GM23338 (cell line): ENCODE measurements around the gene PWP2. TPM values are rescaled to one million over a fixed set of nuclear protein-coding genes. Genes with fewer than 3 reads are reported as not detected.
"Not testable (repeated sequence)": the region's sequence is repeated elsewhere in the genome, so short reads cannot be mapped to it uniquely, and the experiment has no call there.

Source experiments
- ATAC-seq: fragments of 200-7000 bp; cut with Tn5 transposase; 3 replicates; pipeline ENCODE4 v1.9.1; 2020
- DNase-seq: peaks from one replicate; pipeline ENCODE4 v3.0.0-alpha.2; 2015; ENCODE audit warnings: low spot score
- H2AFZ ChIP-seq: fragments of 200-600 bp; sonication (generic); 2 replicates; pipeline ENCODE4 v1.8.0; 2016; ENCODE audit warnings: antibody characterized with exemption, mild to moderate bottlenecking, moderate library complexity
- H3F3A ChIP-seq: fragments of 200-600 bp; sonication (generic); replicated peaks from 2 replicates; pipeline ENCODE4 v1.8.0; 2017; ENCODE audit warnings: antibody characterized with exemption, mixed run types, low read depth
- H3K27ac ChIP-seq: fragments of 200-600 bp; sonication (generic); 2 replicates; pipeline ENCODE4 v1.6.1; 2016; ENCODE audit warnings: low read depth
- H3K27me3 ChIP-seq: fragments of 200-600 bp; sonication (generic); 2 replicates; pipeline ENCODE4 v1.8.0; 2016; ENCODE audit warnings: mild to moderate bottlenecking, mixed run types, moderate library complexity; ENCODE audit not compliant: insufficient read depth
- H3K36me3 ChIP-seq: fragments of 200-600 bp; sonication (generic); 2 replicates; pipeline ENCODE4 v1.8.0; 2016; ENCODE audit warnings: mild to moderate bottlenecking; ENCODE audit not compliant: insufficient read depth
- H3K4me1 ChIP-seq: fragments of 200-600 bp; sonication (generic); 2 replicates; pipeline ENCODE4 v1.8.0; 2016; ENCODE audit warnings: mild to moderate bottlenecking, moderate library complexity; ENCODE audit not compliant: insufficient read depth
- H3K4me2 ChIP-seq: fragments of 200-600 bp; sonication (generic); 2 replicates; pipeline ENCODE4 v1.7.1; 2017; ENCODE audit warnings: mixed run types
- H3K4me3 ChIP-seq: fragments of 200-600 bp; sonication (generic); 2 replicates; pipeline ENCODE4 v1.6.1; 2016; ENCODE audit warnings: mixed run types
- H3K79me2 ChIP-seq: fragments of 200-600 bp; sonication (generic); replicated peaks from 2 replicates; pipeline ENCODE4 v1.8.0; 2017; ENCODE audit warnings: mild to moderate bottlenecking; ENCODE audit not compliant: insufficient read depth
- H3K9me2 ChIP-seq: fragments of 200-600 bp; sonication (generic); 2 replicates; pipeline ENCODE4 v1.8.0; 2017; ENCODE audit not compliant: insufficient read depth
- H4K20me1 ChIP-seq: fragments of 200-600 bp; sonication (generic); replicated peaks from 2 replicates; pipeline ENCODE4 v1.8.0; 2017; ENCODE audit warnings: mild to moderate bottlenecking; ENCODE audit not compliant: insufficient read depth
- H3K27ac Mint-ChIP-seq: 2 replicates; pipeline ENCODE4 v1.8.0; 2020; ENCODE audit warnings: inconsistent platforms, mild to moderate bottlenecking, moderate library complexity, mixed read lengths
- H3K27me3 Mint-ChIP-seq: 3 replicates; pipeline ENCODE4 v1.8.0; 2022; ENCODE audit warnings: low read depth, mild to moderate bottlenecking, moderate library complexity, mixed read lengths, inconsistent platforms; ENCODE audit not compliant: insufficient read depth, poor library complexity
- H3K36me3 Mint-ChIP-seq: 3 replicates; pipeline ENCODE4 v1.8.0; 2021; ENCODE audit warnings: low read depth, mild to moderate bottlenecking, inconsistent platforms, moderate library complexity, mixed read lengths
- H3K4me1 Mint-ChIP-seq: 3 replicates; pipeline ENCODE4 v1.8.0; 2020; ENCODE audit warnings: mild to moderate bottlenecking, inconsistent platforms, mixed read lengths
- H3K4me3 Mint-ChIP-seq: 3 replicates; pipeline ENCODE4 v1.8.0; 2021; ENCODE audit warnings: moderate library complexity, mild to moderate bottlenecking, inconsistent platforms, mixed read lengths
- H3K9me3 Mint-ChIP-seq: 3 replicates; pipeline ENCODE4 v1.8.0; 2020; ENCODE audit warnings: moderate library complexity, mild to moderate bottlenecking, inconsistent platforms, mixed read lengths
- polyA plus RNA-seq: library from polyadenylated mRNA; unstranded; fragments of >200 nt; fragmentation: Nextera tagmentation; extraction: Ambion mirVana; gene quantifications from 2 replicates; pipeline ENCODE4 v1.2.1, GENCODE V29; 2016
- total RNA-seq: library from RNA; depleted of rRNA; stranded (reverse); fragments of >200 nt; shearing (Covaris generic); gene quantifications from 2 replicates; pipeline ENCODE4 v1.2.3, GENCODE V29; 2014

Gene PWP2
- total and polyA plus RNA-seq, 2 experiments from 2014 or later: 18.2 to 59.2 TPM

DNA sequence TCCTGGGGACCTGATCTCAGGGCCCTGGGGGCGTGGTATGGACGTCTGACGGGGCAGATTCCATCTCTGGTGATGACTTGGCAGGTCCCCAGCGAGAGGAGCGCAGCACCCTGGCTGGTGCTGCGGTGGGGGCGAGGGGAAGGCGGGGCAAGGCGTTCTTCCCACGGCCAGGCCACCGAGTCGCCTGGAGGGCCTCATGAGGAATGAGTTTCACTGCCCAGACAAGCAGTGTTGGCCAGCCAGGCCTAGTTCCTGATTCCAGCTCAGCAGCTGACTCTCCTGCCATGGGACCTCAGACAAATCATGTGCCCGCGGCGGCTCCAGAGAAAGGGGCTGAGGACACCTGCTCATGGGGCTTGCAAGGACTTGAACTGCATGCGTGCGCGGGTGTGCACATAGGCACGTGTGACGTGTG, 47.6 kb downstream of the PWP2 start:
- H3K27ac Mint-ChIP-seq: not testable (repeated sequence)

DNA sequence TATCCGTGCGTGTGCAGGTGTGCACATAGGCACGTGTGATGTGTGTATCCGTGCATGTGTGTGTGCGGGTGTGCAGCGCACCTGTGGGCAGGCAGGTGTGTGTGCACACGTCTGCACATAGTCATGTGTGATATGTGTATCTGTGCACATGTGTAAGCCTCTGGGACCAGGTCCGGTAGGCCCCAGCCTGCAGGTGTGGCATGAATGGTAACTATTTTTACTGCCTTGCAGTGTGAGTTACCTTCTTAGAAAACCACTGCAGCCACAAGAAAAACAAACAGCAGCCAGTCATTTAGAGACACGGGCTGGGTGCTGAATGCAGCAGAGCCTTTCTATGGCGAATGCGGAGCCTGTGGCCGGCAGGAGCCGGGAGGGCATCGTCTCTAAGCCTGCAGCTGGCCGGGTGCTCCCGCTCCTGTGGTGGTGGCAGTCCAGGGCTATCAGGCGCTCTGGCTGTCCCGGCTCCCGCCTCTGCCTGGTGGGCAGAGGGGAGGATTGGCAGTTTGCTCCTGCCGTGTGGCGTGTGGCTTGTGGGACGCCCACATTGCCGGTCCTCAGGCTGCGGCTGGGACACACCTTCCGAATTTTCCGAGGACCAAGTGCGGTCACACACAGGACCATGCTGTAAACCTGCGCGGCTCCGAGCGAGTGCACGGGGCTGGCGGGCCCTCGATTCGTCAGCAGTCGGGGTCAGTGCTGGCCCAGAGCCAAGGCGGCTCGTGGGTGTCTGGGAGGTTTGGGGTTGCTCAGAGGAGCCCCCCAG, 48.2 kb downstream of the PWP2 start:
- not testable (repeated sequence) for H3K36me3 Mint-ChIP-seq, H3K9me3 Mint-ChIP-seq

More for the DNA sequence above, 47.6 kb downstream of the PWP2 start:
- not testable (repeated sequence) for DNase-seq, H3K4me1 Mint-ChIP-seq, H3K27me3 ChIP-seq, ATAC-seq, H3K36me3 ChIP-seq, H3K4me2 ChIP-seq, H3K27me3 Mint-ChIP-seq, H3K79me2 ChIP-seq, H3K4me1 ChIP-seq, H2AFZ ChIP-seq, H3K4me3 ChIP-seq, H3K4me3 Mint-ChIP-seq, H3K9me3 Mint-ChIP-seq, H4K20me1 ChIP-seq, H3K36me3 Mint-ChIP-seq, H3F3A ChIP-seq, H3K27ac ChIP-seq, H3K9me2 ChIP-seq

DNA sequence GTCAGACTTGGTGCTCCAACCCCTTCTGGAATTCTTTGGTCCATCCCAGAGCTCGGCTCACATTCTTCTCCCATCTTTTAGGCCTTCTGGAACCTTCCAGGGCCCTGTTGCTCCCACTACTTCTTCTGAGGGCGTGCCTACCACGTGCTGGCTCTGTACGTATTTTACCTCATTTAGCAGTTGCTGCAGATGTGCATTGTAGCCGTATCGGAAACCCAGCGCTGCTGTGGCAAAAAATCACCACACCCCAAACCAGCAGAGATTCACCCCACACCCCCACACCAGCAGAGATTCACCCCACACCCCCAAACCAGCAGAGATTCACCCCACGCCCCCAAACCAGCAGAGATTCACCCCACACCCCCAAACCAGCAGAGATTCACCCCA, 48.8 kb downstream of the PWP2 start:
- not testable (repeated sequence) for H3K9me3 Mint-ChIP-seq, H3K4me1 ChIP-seq, H3K4me1 Mint-ChIP-seq, ATAC-seq, H3K4me3 ChIP-seq, DNase-seq, H3K36me3 ChIP-seq, H3K4me2 ChIP-seq, H3F3A ChIP-seq, H3K27ac Mint-ChIP-seq, H3K27ac ChIP-seq, H3K9me2 ChIP-seq, H3K27me3 Mint-ChIP-seq, H4K20me1 ChIP-seq, H3K79me2 ChIP-seq, H2AFZ ChIP-seq, H3K4me3 Mint-ChIP-seq, H3K36me3 Mint-ChIP-seq, H3K27me3 ChIP-seq

More for the DNA sequence above, 48.2 kb downstream of the PWP2 start:
- not testable (repeated sequence) for H3K4me2 ChIP-seq, H3K36me3 ChIP-seq, H3K27ac ChIP-seq, H3K4me1 ChIP-seq, ATAC-seq, H3K9me2 ChIP-seq, H3K4me3 ChIP-seq, H3K4me3 Mint-ChIP-seq, H3K79me2 ChIP-seq, H3K4me1 Mint-ChIP-seq, H3K27me3 ChIP-seq, H2AFZ ChIP-seq, H3F3A ChIP-seq, DNase-seq, H4K20me1 ChIP-seq, H3K27me3 Mint-ChIP-seq, H3K27ac Mint-ChIP-seq

DNA sequence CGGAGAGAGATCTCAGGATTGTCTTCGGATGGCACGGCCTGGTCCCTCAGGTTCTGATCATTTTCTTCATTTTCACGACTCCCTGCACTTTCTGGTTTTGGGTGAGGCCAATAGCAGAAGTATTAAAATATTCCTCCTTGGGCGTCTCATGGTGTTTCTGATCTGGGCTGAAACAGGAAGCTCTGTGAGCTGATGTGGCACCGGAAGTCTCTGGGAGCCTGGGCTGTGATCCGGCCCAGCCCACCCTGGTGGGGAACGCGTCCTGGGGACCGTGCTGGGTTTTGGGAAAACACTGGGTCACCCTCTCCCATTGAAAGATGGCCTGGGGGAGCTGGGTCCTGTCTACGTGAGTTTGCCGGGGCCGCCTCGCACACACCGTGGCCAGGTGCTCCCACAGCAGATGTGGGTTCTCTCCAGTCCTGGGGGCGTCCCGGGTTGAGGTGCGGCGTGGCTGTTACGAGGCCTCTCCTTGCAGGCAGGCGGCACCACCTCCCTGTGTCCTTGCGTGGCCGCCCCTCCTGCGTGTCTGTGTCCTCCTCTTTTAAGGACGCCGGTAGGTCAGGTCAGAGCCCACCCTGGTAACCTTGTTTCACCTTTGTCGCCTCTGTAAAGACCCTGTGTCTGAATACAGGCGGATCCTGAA, 50.4 kb downstream of the PWP2 start:
- not testable (repeated sequence) for DNase-seq, H3K27ac Mint-ChIP-seq, H3K27me3 Mint-ChIP-seq, H3K4me1 ChIP-seq, H3F3A ChIP-seq, H3K27ac ChIP-seq, H4K20me1 ChIP-seq, H3K4me1 Mint-ChIP-seq, H3K36me3 ChIP-seq, H3K4me2 ChIP-seq, H3K4me3 ChIP-seq, H3K36me3 Mint-ChIP-seq, H3K79me2 ChIP-seq, H2AFZ ChIP-seq, H3K9me2 ChIP-seq, ATAC-seq, H3K9me3 Mint-ChIP-seq, H3K27me3 ChIP-seq, H3K4me3 Mint-ChIP-seq

DNA sequence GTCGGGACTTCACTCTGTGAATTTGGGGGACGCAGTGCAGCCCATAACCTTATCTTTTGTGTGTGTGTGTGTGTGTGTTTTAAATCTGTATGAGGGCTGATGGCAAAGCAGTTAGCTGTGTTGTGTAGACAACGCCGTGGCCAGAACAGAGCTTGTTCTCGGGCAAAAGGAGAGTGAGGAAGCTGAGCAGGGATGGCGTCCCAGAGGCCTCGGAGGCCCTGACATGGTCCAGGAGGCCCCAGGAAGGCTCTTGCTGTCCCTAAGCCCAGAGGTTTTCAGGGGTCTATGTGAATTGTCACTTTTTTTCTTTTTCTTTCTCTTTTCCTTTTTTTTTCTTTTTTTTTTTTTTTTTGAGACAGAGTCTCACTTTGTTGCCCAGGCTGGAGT, 50.9 kb downstream of the PWP2 start:
- H3K36me3 ChIP-seq, H3K4me1 Mint-ChIP-seq, DNase-seq, H3K36me3 Mint-ChIP-seq, H3K4me2 ChIP-seq, H3K9me3 Mint-ChIP-seq, H3K27ac ChIP-seq, H3K27ac Mint-ChIP-seq, H4K20me1 ChIP-seq, H3K9me2 ChIP-seq, H3K27me3 Mint-ChIP-seq, H3K4me3 Mint-ChIP-seq, H3K4me3 ChIP-seq, H2AFZ ChIP-seq, H3K79me2 ChIP-seq, ATAC-seq, H3K27me3 ChIP-seq, H3K4me1 ChIP-seq, H3F3A ChIP-seq: not testable (repeated sequence)

DNA sequence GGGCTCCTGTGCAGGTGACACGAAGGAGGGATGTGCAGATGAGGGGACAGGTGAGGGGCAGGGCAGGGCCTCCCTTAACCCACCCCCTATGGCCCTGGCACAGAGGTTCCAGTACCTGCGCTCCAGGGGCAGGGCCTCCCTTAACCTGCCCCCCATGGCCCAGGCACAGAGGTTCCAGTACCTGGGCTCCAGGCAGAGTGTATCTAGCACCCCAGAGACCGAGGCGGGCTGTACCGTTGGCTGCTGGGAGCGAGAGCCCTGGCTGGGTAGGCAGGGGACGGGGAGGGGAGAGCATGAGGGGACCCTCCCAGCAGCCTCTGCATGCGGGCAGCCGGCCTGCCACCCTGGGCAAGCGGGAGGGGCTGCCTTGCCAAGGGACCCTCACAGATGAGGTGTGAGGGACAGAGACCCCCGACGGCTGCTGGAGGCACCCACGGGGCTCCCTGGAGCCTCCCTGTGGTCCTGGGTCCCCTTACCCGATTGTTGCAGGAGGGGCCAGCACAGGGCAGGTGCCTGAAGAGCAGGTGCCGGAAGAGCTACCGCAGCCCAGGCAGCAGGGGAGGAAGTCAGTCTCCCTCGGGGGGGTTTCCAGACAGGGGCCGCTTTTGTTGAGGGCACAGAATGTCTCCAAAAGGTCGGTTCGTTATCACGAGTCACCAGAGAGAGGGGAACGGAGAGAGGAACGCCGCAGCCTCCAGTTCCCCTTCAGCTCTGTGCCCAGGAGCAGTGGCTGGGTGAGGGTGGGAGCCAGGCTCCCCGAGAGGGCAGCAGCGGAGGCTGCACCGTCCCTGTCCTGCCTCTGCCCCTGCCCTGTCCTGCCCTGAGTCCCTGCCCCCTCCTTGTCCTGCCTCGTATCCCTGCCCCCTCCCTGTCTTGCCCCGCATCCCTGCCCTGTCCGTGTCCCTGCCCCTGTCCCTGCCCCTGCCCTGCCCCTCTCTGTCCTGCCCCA, 52.4 kb downstream of the PWP2 start:
- DNase-seq, H4K20me1 ChIP-seq, H3K4me3 Mint-ChIP-seq, ATAC-seq, H3K9me3 Mint-ChIP-seq, H3K4me1 Mint-ChIP-seq, H3K4me3 ChIP-seq, H3K4me2 ChIP-seq, H3K9me2 ChIP-seq, H3K27ac Mint-ChIP-seq, H3K27me3 ChIP-seq, H3K79me2 ChIP-seq, H3K4me1 ChIP-seq, H3F3A ChIP-seq, H3K36me3 ChIP-seq, H3K36me3 Mint-ChIP-seq, H3K27me3 Mint-ChIP-seq, H2AFZ ChIP-seq, H3K27ac ChIP-seq: not testable (repeated sequence)
